ENCODE data around the gene NPFF.

The NPFF gene

GRCh38 chr12:53463802-53464560 lies 43.3 kb downstream of the NPFF start:
- no peaks in the 10 kb centered on the region for H3K9me3 Mint-ChIP-seq
- no peak overlapping the region for H3K27ac Mint-ChIP-seq
- TF ChIP-seq CTCF (IDR thresholded peaks at IDR 0.05): no peak
- no peaks in the 10 kb centered on the region for H3K27me3 Mint-ChIP-seq (ENCODE audit: low read depth, poor library complexity)
- DNase-seq: no peak
- peaks cover 43% of the 10 kb centered on the region for H3K4me1 Mint-ChIP-seq
- H3K36me3 Mint-ChIP-seq (ENCODE audit: low read depth): peaks cover 86% of the 10 kb centered on the region
- H3K4me3 Mint-ChIP-seq: no peak overlapping the region

- Mint-ChIP-seq H3K27ac (no peak overlapping the region), H3K27me3 (ENCODE audit: low read depth, poor library complexity) (no peaks in the 10 kb centered on the region), H3K36me3 (ENCODE audit: low read depth) (peaks cover 86% of the 10 kb centered on the region), H3K4me1 (peaks cover 44% of the 10 kb centered on the region), H3K4me3 (no peak overlapping the region), H3K9me3 (no peaks in the 10 kb centered on the region)
- TF ChIP-seq CTCF (IDR thresholded peaks at IDR 0.05): no peak
- no peak for DNase-seq
These were observed 44.3 kb downstream of the NPFF start for GRCh38 chr12:53462935-53463334.

GRCh38 chr12:53461591-53461990 lies 45.7 kb downstream of the NPFF start:
- peaks cover 78% of the 10 kb centered on the region for H3K36me3 Mint-ChIP-seq (ENCODE audit: low read depth)
- no peaks in the 10 kb centered on the region for H3K9me3 Mint-ChIP-seq
- no peak overlapping the region for H3K27ac Mint-ChIP-seq
- no peak overlapping the region for H3K4me3 Mint-ChIP-seq
- no peak for TF ChIP-seq CTCF (IDR thresholded peaks at IDR 0.05)
- DNase-seq: no peak
- peaks cover 49% of the 10 kb centered on the region for H3K4me1 Mint-ChIP-seq
- H3K27me3 Mint-ChIP-seq (ENCODE audit: low read depth, poor library complexity): no peaks in the 10 kb centered on the region

- Mint-ChIP-seq H3K4me1 (peaks cover 48% of the 10 kb centered on the region), H3K27me3 (ENCODE audit: low read depth, poor library complexity) (no peaks in the 10 kb centered on the region), H3K27ac (peak overlapping the region; percentile 14), H3K4me3 (no peak overlapping the region), H3K9me3 (no peaks in the 10 kb centered on the region), H3K36me3 (ENCODE audit: low read depth) (peaks cover 77% of the 10 kb centered on the region)
- DNase-seq: no peak
- TF ChIP-seq CTCF (IDR thresholded peaks at IDR 0.05): no peak
These were observed 46.2 kb downstream of the NPFF start for GRCh38 chr12:53461059-53461458.

GRCh38 chr12:53459097-53459496 lies 48.2 kb downstream of the NPFF start:
- Mint-ChIP-seq H3K4me3 (peak overlapping the region; percentile 9), H3K27ac (peak overlapping the region; percentile 88), H3K27me3 (ENCODE audit: low read depth, poor library complexity) (no peaks in the 10 kb centered on the region), H3K4me1 (peaks cover 58% of the 10 kb centered on the region), H3K9me3 (no peaks in the 10 kb centered on the region), H3K36me3 (ENCODE audit: low read depth) (peaks cover 85% of the 10 kb centered on the region)
- DNase-seq: no peak
- no peak for TF ChIP-seq CTCF (IDR thresholded peaks at IDR 0.05)

Data from nephron progenitor cell (in vitro differentiated cells).